ENCODE results near the gene CALHM2.

Gene CALHM2

DNA sequence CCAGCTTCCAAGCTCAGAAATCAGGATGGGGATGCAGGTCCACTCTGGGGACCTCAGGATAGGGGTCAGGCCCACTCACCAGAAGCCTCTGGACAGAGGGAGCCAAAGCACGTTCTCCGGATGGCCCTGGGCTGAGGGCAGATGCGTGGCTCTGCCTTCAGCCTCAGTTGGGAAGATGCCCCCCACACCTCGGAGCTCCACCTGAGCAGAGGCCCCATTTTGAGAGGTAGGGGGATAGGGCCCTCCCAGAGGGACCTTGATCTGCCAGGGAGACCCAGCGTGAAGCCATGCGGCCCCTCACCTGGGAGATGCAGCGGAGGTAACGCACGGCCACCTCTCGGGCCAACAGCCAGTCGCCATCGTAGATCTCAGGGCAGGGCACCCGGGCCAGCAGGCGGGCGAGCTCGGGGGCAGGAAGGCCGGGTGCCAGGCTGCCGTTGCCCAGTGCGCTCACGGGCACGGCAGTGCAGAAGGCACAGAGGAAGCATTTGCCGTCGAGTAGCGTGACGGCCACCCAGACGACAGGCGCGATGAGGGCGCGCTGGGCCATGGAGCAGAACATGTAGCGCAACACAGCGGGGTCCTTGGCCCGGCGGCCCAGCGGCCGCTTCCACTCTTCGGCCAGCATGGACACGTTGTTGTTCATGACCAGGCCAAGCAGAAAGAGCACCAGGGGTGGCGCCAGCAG lies 5.9 kb upstream of the CALHM2 start:
- H3K4me3 ChIP-seq (ENCODE audit: low read length): no peak overlapping the region
- H3K4me1 ChIP-seq (ENCODE audit: control insufficient read depth, insufficient read depth, low read length): peaks cover 1% of the 10 kb centered on the region
- no peak for DNase-seq (ENCODE audit: low read depth)
- no peak overlapping the region for H3K9ac ChIP-seq (ENCODE audit: low read length)
- no peaks in the 10 kb centered on the region for H3K9me3 ChIP-seq (ENCODE audit: control insufficient read depth, low read length)
- no peaks in the 10 kb centered on the region for H3K36me3 ChIP-seq (ENCODE audit: control insufficient read depth, insufficient read depth, low read length, severe bottlenecking)
- H3K27me3 ChIP-seq (replicated peaks; ENCODE audit: control insufficient read depth, insufficient read depth, low read length): no peaks in the 10 kb centered on the region

GRCh38 chr10:103457176-103457712 lies 5.1 kb upstream of the CALHM2 start:
- Histone ChIP-seq H3K9me3 (ENCODE audit: control insufficient read depth, low read length) (no peaks in the 10 kb centered on the region), H3K4me3 (ENCODE audit: low read length) (no peak overlapping the region), H3K27me3 (replicated peaks; ENCODE audit: control insufficient read depth, insufficient read depth, low read length) (no peaks in the 10 kb centered on the region), H3K36me3 (ENCODE audit: control insufficient read depth, insufficient read depth, low read length, severe bottlenecking) (no peaks in the 10 kb centered on the region), H3K4me1 (ENCODE audit: control insufficient read depth, insufficient read depth, low read length) (peaks cover 8% of the 10 kb centered on the region), H3K9ac (ENCODE audit: low read length) (no peak overlapping the region)
- no peak for DNase-seq (ENCODE audit: low read depth)

- H3K9me3 ChIP-seq (ENCODE audit: control insufficient read depth, low read length): no peaks in the 10 kb centered on the region
- H3K9ac ChIP-seq (ENCODE audit: low read length): no peak overlapping the region
- no peak overlapping the region for H3K4me3 ChIP-seq (ENCODE audit: low read length)
- H3K27me3 ChIP-seq (replicated peaks; ENCODE audit: control insufficient read depth, insufficient read depth, low read length): no peaks in the 10 kb centered on the region
- DNase-seq (ENCODE audit: low read depth): no peak
- peaks cover 8% of the 10 kb centered on the region for H3K4me1 ChIP-seq (ENCODE audit: control insufficient read depth, insufficient read depth, low read length)
- H3K36me3 ChIP-seq (ENCODE audit: control insufficient read depth, insufficient read depth, low read length, severe bottlenecking): no peaks in the 10 kb centered on the region
These were observed 4.0 kb upstream of the CALHM2 start for GRCh38 chr10:103456074-103456660.

DNA sequence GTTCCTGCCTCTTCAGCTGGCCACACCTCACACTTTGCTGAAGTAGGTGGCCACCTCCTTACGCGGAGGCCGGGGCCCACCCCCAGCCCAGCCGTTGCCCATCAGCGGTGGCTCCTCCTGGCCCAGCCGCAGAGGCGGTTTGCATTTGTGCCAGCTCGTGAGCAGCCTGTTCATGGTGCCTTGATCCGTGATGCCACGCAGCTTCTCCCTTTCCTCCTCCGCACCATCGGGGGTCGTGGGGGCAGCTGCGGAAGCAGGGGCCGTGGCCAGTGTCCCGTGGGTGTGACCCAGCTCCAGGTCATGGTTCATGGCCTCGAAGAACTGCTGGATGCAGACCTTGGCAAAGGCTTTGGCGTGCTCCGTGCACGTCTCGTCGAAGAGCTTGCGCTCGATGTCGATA lies 3.1 kb upstream of the CALHM2 start:
- no peak overlapping the region for H3K4me3 ChIP-seq (ENCODE audit: low read length)
- no peaks in the 10 kb centered on the region for H3K27me3 ChIP-seq (replicated peaks; ENCODE audit: control insufficient read depth, insufficient read depth, low read length)
- no peak for DNase-seq (ENCODE audit: low read depth)
- H3K9me3 ChIP-seq (ENCODE audit: control insufficient read depth, low read length): no peaks in the 10 kb centered on the region
- H3K36me3 ChIP-seq (ENCODE audit: control insufficient read depth, insufficient read depth, low read length, severe bottlenecking): peaks cover 3% of the 10 kb centered on the region
- H3K9ac ChIP-seq (ENCODE audit: low read length): no peak overlapping the region
- H3K4me1 ChIP-seq (ENCODE audit: control insufficient read depth, insufficient read depth, low read length): peaks cover 15% of the 10 kb centered on the region

DNA sequence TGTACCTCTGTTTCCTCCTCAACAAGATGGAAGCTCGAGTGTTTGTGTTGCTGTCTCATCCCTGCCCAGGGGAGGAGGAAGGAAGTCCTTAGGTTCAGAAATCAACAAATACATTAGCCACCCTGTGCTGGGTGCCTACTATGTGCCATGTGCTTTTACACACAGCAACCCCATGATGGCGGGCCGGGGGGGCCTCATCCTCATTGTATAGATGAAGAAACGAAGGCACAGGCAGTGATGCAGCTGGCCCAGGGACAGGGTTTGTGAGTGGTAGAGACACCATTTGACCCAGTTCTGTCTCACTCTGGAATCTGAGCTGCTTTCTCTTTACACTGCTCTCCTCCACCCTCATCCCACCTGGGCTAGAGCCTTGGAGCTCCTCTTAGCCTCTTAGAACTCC lies 1.9 kb upstream of the CALHM2 start:
- H3K4me1 ChIP-seq (ENCODE audit: control insufficient read depth, insufficient read depth, low read length): peaks cover 26% of the 10 kb centered on the region
- H3K27me3 ChIP-seq (replicated peaks; ENCODE audit: control insufficient read depth, insufficient read depth, low read length): no peaks in the 10 kb centered on the region
- no peaks in the 10 kb centered on the region for H3K9me3 ChIP-seq (ENCODE audit: control insufficient read depth, low read length)
- no peak overlapping the region for H3K9ac ChIP-seq (ENCODE audit: low read length)
- H3K4me3 ChIP-seq (ENCODE audit: low read length): no peak overlapping the region
- H3K36me3 ChIP-seq (ENCODE audit: control insufficient read depth, insufficient read depth, low read length, severe bottlenecking): peaks cover 13% of the 10 kb centered on the region
- no peak for DNase-seq (ENCODE audit: low read depth)

DNA sequence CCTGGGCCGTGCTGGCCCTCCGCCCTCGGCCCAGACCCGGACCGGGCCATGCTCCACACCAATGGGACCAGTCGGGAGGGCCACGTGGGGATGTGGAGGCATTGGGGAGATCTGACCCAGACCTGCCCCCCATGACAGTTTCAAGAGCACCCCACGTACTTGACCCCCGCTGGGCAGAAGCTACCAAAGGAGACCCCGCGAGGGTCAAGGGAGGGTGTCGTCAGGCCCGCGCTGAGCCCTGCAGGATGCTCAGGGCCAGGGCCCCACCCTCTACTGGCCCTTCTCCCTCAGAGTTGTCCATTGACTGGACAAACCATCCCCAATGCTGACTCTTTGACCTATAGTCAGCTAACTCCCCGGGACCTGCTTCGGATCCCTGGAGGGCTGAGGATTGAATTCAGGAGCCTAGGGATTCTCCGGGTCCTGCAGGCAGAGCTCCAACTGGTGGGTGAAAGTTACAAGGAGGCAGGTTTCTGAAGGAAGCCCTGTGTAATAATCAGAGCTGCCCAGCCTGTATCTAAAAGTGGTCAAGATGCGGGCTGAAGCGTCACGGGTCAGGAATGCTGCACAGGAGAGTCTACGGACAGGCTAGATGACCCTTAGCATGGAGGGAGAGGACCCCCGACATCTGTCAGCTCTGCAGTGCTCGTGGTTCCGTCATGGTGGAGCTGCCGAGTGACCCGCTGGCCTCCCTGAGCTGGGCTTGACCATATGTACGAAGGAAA lies 498 bp upstream of the CALHM2 start:
- DNase-seq (ENCODE audit: low read depth): no peak
- peak overlapping the region; percentile 93 for H3K4me3 ChIP-seq (ENCODE audit: low read length)

DNA sequence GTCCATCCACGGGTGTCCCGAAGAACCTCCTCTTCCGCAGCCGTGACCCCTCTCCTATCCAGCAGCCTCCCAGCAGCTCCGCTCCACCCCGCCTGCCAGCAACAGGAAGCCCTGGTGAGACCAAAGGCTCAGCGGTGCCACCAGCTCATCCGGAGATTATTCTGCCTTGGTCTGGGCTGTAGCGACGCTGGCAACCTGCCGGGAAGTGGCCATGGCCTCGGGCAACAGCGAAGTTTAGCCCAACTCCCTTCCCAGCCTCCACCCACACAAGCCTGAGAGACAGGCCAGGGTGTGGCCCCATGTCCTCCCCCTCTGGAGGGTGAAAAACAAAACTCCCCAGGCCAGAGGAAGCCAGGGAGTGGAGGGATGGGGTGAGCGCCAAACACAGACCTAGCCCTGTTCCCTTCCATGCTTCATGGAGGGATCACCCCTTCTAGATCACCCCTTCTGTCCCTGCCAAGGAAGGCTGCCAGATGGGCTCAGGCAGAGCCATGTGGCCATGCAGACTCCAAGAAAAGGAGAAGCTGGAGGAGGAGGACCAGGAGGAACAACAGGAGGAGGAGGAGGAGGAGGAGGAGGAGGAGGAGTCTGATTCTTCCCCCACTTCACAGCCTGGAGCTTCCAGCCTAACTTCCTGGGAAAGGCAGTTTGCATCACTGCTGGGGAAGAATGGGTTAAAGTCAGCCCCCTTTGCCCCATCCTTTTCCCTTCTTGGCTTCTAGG lies 918 bp downstream of the CALHM2 start:
- peaks cover 29% of the 10 kb centered on the region for H3K36me3 ChIP-seq (ENCODE audit: control insufficient read depth, insufficient read depth, low read length, severe bottlenecking)
- H3K27me3 ChIP-seq (replicated peaks; ENCODE audit: control insufficient read depth, insufficient read depth, low read length): no peaks in the 10 kb centered on the region
- peak overlapping the region; percentile 98 for H3K9ac ChIP-seq (ENCODE audit: low read length)
- no peaks in the 10 kb centered on the region for H3K9me3 ChIP-seq (ENCODE audit: control insufficient read depth, low read length)
- DNase-seq (ENCODE audit: low read depth): peak; percentile 71
- H3K4me1 ChIP-seq (ENCODE audit: control insufficient read depth, insufficient read depth, low read length): peaks cover 50% of the 10 kb centered on the region
- H3K4me3 ChIP-seq (ENCODE audit: low read length): peak overlapping the region; percentile 93

More for the DNA sequence above, 498 bp upstream of the CALHM2 start:
- Histone ChIP-seq H3K9me3 (ENCODE audit: control insufficient read depth, low read length) (no peaks in the 10 kb centered on the region), H3K4me1 (ENCODE audit: control insufficient read depth, insufficient read depth, low read length) (peaks cover 36% of the 10 kb centered on the region), H3K9ac (ENCODE audit: low read length) (peak overlapping the region; percentile 98), H3K27me3 (replicated peaks; ENCODE audit: control insufficient read depth, insufficient read depth, low read length) (no peaks in the 10 kb centered on the region), H3K36me3 (ENCODE audit: control insufficient read depth, insufficient read depth, low read length, severe bottlenecking) (peaks cover 16% of the 10 kb centered on the region)

DNA sequence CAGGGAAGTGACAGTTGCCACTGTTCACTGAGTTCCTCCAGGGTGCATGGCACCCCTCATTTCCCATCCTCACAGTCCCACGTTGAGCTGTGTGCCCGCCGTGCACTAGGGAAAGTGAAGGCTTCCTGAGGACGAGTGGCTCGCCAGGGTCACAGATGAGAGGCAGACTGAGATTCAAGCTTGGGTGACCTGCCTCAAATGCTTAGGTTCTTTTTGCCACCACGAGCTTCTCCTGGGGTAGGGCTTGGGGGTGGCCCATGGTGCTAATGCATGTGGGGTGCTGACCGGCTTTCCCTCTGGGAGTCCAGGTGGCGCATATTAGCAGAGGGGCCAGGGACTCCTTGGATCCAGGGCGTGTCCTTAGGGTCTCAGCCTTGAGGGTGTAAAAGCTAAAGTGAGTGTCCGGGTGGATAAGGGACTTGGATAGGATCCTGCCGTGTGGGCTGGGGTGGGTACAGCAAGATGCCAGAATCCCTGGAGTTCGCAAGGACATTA lies 1.9 kb downstream of the CALHM2 start:
- DNase-seq (ENCODE audit: low read depth): no peak
- peaks cover 60% of the 10 kb centered on the region for H3K4me1 ChIP-seq (ENCODE audit: control insufficient read depth, insufficient read depth, low read length)
- peak overlapping the region; percentile 98 for H3K9ac ChIP-seq (ENCODE audit: low read length)
- H3K27me3 ChIP-seq (replicated peaks; ENCODE audit: control insufficient read depth, insufficient read depth, low read length): no peaks in the 10 kb centered on the region
- H3K4me3 ChIP-seq (ENCODE audit: low read length): peak overlapping the region; percentile 93
- H3K36me3 ChIP-seq (ENCODE audit: control insufficient read depth, insufficient read depth, low read length, severe bottlenecking): peaks cover 35% of the 10 kb centered on the region
- no peaks in the 10 kb centered on the region for H3K9me3 ChIP-seq (ENCODE audit: control insufficient read depth, low read length)

- no peaks in the 10 kb centered on the region for H3K27me3 ChIP-seq (replicated peaks; ENCODE audit: control insufficient read depth, insufficient read depth, low read length)
- H3K9me3 ChIP-seq (ENCODE audit: control insufficient read depth, low read length): no peaks in the 10 kb centered on the region
- peak overlapping the region; percentile 98 for H3K9ac ChIP-seq (ENCODE audit: low read length)
- peak overlapping the region; percentile 93 for H3K4me3 ChIP-seq (ENCODE audit: low read length)
- peaks cover 43% of the 10 kb centered on the region for H3K36me3 ChIP-seq (ENCODE audit: control insufficient read depth, insufficient read depth, low read length, severe bottlenecking)
- peaks cover 60% of the 10 kb centered on the region for H3K4me1 ChIP-seq (ENCODE audit: control insufficient read depth, insufficient read depth, low read length)
- no peak for DNase-seq (ENCODE audit: low read depth)
These were observed 2.7 kb downstream of the CALHM2 start for GRCh38 chr10:103449208-103450144.

GRCh38 chr10:103448746-103449145 lies 3.4 kb downstream of the CALHM2 start:
- peak; percentile 83 for DNase-seq (ENCODE audit: low read depth)
- Histone ChIP-seq H3K9ac (ENCODE audit: low read length) (peak overlapping the region; percentile 98), H3K4me1 (ENCODE audit: control insufficient read depth, insufficient read depth, low read length) (peaks cover 60% of the 10 kb centered on the region), H3K27me3 (replicated peaks; ENCODE audit: control insufficient read depth, insufficient read depth, low read length) (no peaks in the 10 kb centered on the region), H3K9me3 (ENCODE audit: control insufficient read depth, low read length) (no peaks in the 10 kb centered on the region), H3K4me3 (ENCODE audit: low read length) (peak overlapping the region; percentile 93), H3K36me3 (ENCODE audit: control insufficient read depth, insufficient read depth, low read length, severe bottlenecking) (peaks cover 50% of the 10 kb centered on the region)

Measured in adipocyte (in vitro differentiated cells).